ENCODE data around the gene MGAT4B.
"Not testable (repeated sequence)": the region's sequence is repeated elsewhere in the genome, so short reads cannot be mapped to it uniquely, and the experiment has no call there.

The MGAT4B gene

GRCh38 chr5:179806250-179807048, at the start of gene MGAT4B:
Gene MGAT4B (minus strand): TSS chr5:179806866. CDS start chr5:179806583, 283 bp downstream.
- DNase-seq, result peak; percentile 87

- DNase-seq, result no peak
These were observed 47.7 kb upstream of the MGAT4B start for GRCh38 chr5:179854356-179854755.

GRCh38 chr5:179852993-179853547, 46.4 kb upstream of the MGAT4B start:
- DNase-seq, result no peak

GRCh38 chr5:179841621-179842020, 35.0 kb upstream of the MGAT4B start:
- no peak for DNase-seq

GRCh38 chr5:179840766-179841165, 34.1 kb upstream of the MGAT4B start:
- DNase-seq, result no peak

GRCh38 chr5:179840321-179840720, 33.7 kb upstream of the MGAT4B start:
- DNase-seq, result no peak

GRCh38 chr5:179839328-179840256, 32.9 kb upstream of the MGAT4B start:
- no peak for DNase-seq

GRCh38 chr5:179837076-179838011, 30.7 kb upstream of the MGAT4B start:
- no peak for DNase-seq

GRCh38 chr5:179836225-179837019, 29.8 kb upstream of the MGAT4B start:
- peak; percentile 87 for DNase-seq

- DNase-seq, result not testable (repeated sequence)
These were observed 28.2 kb upstream of the MGAT4B start for GRCh38 chr5:179834871-179835270.

- no peak for DNase-seq
These were observed 27.5 kb upstream of the MGAT4B start for GRCh38 chr5:179834120-179834519.

- no peak for DNase-seq
These were observed 27.0 kb upstream of the MGAT4B start for GRCh38 chr5:179833709-179834070.

- no peak for DNase-seq
These were observed 26.5 kb upstream of the MGAT4B start for GRCh38 chr5:179833056-179833708.

GRCh38 chr5:179832039-179832745, 25.5 kb upstream of the MGAT4B start:
- DNase-seq, result no peak

- no peak for DNase-seq
These were observed 24.3 kb upstream of the MGAT4B start for GRCh38 chr5:179830818-179831468.

- no peak for DNase-seq
These were observed 23.2 kb upstream of the MGAT4B start for GRCh38 chr5:179829732-179830435.

- DNase-seq, result no peak
These were observed 22.2 kb upstream of the MGAT4B start for GRCh38 chr5:179828756-179829421.

GRCh38 chr5:179827680-179828079, 21.0 kb upstream of the MGAT4B start:
- DNase-seq, result peak; percentile 79
